GM12878 (cell line): Measurements from ENCODE around the gene THOC5.

Experiments used
- CTCF ChIP-seq, 3 experiments: IDR thresholded peaks in 2 of 3; conservative IDR thresholded peaks in 1 of 3; 2 replicates each; pipeline ENCODE4 v1.5.1; 2011; ENCODE audit warnings: low read depth in 3 of 3, low read length in 3 of 3, mild to moderate bottlenecking in 3 of 3, control low read depth in 2 of 3, moderate library complexity in 2 of 3, inconsistent platforms in 1 of 3, mixed read lengths in 1 of 3; ENCODE audit not compliant: control insufficient read depth in 2 of 3, insufficient read depth in 1 of 3; ENCODE audit errors: extremely low read depth in 1 of 3
- JUND ChIP-seq: IDR thresholded peaks from 2 replicates; pipeline ENCODE4 v1.6.1; 2012; ENCODE audit warnings: low read depth, mild to moderate bottlenecking, low read length, improper control_type of control experiment, moderate library complexity
- KLF5 ChIP-seq: fragments of 450-650 bp; IDR thresholded peaks from 2 replicates; pipeline ENCODE4 v1.6.1; 2014; ENCODE audit warnings: mild to moderate bottlenecking; ENCODE audit not compliant: partially characterized antibody
- MXI1 ChIP-seq: fragments of 150-350 bp; IDR thresholded peaks from 2 replicates; pipeline ENCODE4 v1.6.1; 2011; ENCODE audit warnings: low read depth, mild to moderate bottlenecking, inconsistent platforms, low read length, improper control_type of control experiment
- NR2C2 ChIP-seq: IDR thresholded peaks from 2 replicates; pipeline ENCODE4 v1.6.1; 2011; ENCODE audit warnings: borderline replicate concordance, low read depth; ENCODE audit not compliant: control insufficient read depth, insufficient read length
- POLR2A ChIP-seq: IDR thresholded peaks from 2 replicates; pipeline ENCODE4 v1.6.1; 2011; ENCODE audit warnings: low read depth, mild to moderate bottlenecking, low read length
- RELA ChIP-seq: fragments of 450-650 bp; IDR thresholded peaks from 2 replicates; pipeline ENCODE4 v1.8.0; 2014; ENCODE audit warnings: borderline replicate concordance; ENCODE audit not compliant: partially characterized antibody
- REST ChIP-seq: IDR thresholded peaks from 2 replicates; pipeline ENCODE4 v1.6.1; 2012; ENCODE audit warnings: mild to moderate bottlenecking, low read depth, low read length
- SIX5 ChIP-seq: IDR thresholded peaks from 2 replicates; pipeline ENCODE4 v1.6.1; 2011; ENCODE audit warnings: mild to moderate bottlenecking, low read depth, low read length, moderate library complexity; ENCODE audit not compliant: severe bottlenecking
- SP1 ChIP-seq: IDR thresholded peaks from one replicate; pipeline ENCODE4 v1.6.1; 2011; ENCODE audit warnings: low read depth, low read length
- SUZ12 ChIP-seq: fragments of 200-600 bp; sonication (generic); IDR thresholded peaks from one replicate; pipeline ENCODE4 v1.6.1; 2018; ENCODE audit warnings: antibody characterized with exemption, mild to moderate bottlenecking; ENCODE audit not compliant: unreplicated experiment
- TCF12 ChIP-seq: IDR thresholded peaks from 2 replicates; pipeline ENCODE4 v1.6.1; 2011; ENCODE audit warnings: low read depth, mild to moderate bottlenecking, low read length
- ZNF24 ChIP-seq: fragments of 450-650 bp; IDR thresholded peaks from 2 replicates; pipeline ENCODE4 v1.6.1; 2017; ENCODE audit warnings: antibody characterized with exemption, mild to moderate bottlenecking
- TF ChIP-seq, protein P1 (sequence below): fragments of 450-650 bp; IDR thresholded peaks from 2 replicates; pipeline ENCODE4 v1.6.1; 2017; ENCODE audit warnings: mild to moderate bottlenecking

DNA sequence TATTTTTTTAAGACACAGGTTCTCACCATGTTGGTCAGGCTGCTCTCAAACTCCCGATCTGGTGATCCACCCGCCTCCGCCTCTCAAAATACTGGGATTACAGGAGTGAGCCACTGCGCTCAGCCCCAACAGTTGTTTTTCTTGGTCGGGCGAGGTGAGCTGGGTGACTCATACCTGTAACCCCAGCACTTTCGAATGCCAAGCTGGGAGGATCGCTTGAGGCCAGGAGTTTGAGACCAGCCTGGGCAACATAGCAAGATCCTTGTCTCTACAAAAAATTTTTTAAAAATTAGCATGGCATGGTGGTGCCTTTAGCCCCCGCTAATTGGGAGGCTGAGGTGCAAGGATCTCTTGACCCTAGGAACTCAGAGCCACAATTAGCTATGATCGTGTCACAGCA, 42.9 kb upstream of the THOC5 start:
- no peak for TF ChIP-seq POLR2A
- TF ChIP-seq CTCF (IDR thresholded peaks at IDR 0.05 in 2 of 3, conservative IDR thresholded peaks at IDR 0.05 in 1 of 3; ENCODE audit: control insufficient read depth in 2 of 3, extremely low read depth in 1 of 3, insufficient read depth in 1 of 3, low read depth in 3 of 3, low read length in 3 of 3), result no peak
- TF ChIP-seq, protein P1, sequence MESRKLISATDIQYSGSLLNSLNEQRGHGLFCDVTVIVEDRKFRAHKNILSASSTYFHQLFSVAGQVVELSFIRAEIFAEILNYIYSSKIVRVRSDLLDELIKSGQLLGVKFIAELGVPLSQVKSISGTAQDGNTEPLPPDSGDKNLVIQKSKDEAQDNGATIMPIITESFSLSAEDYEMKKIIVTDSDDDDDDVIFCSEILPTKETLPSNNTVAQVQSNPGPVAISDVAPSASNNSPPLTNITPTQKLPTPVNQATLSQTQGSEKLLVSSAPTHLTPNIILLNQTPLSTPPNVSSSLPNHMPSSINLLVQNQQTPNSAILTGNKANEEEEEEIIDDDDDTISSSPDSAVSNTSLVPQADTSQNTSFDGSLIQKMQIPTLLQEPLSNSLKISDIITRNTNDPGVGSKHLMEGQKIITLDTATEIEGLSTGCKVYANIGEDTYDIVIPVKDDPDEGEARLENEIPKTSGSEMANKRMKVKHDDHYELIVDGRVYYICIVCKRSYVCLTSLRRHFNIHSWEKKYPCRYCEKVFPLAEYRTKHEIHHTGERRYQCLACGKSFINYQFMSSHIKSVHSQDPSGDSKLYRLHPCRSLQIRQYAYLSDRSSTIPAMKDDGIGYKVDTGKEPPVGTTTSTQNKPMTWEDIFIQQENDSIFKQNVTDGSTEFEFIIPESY, result no peak
- TF ChIP-seq TCF12, result no peak
- TF ChIP-seq JUND, result no peak
- TF ChIP-seq RELA, result no peak
- no peak for TF ChIP-seq KLF5
- no peak for TF ChIP-seq REST
- TF ChIP-seq MXI1, result no peak
- no peak for TF ChIP-seq NR2C2
- TF ChIP-seq SUZ12, result no peak
- TF ChIP-seq SIX5, result no peak
- TF ChIP-seq ZNF24, result no peak
- TF ChIP-seq SP1, result no peak
